ENCODE results near the gene GDPD1. TPM values are rescaled to one million over a fixed set of nuclear protein-coding genes. Genes with fewer than 3 reads are reported as not detected.

The GDPD1 gene
- total and polyA plus RNA-seq, 2 donors (not counting 3 experiments of a cell fraction or from before 2014, with no cell fraction given) = 2.5 to 4.9 TPM

GRCh38 chr17:59277031-59277430 lies 56.7 kb downstream of the GDPD1 start:
- no peak for FAIRE-seq
- CTCF ChIA-PET = no interaction called here
- dilution Hi-C loops (cut with MboI; ENCODE audit: extremely low pct_ligation_motif_present, low sequenced_read_pairs) = no loop called here

DNA sequence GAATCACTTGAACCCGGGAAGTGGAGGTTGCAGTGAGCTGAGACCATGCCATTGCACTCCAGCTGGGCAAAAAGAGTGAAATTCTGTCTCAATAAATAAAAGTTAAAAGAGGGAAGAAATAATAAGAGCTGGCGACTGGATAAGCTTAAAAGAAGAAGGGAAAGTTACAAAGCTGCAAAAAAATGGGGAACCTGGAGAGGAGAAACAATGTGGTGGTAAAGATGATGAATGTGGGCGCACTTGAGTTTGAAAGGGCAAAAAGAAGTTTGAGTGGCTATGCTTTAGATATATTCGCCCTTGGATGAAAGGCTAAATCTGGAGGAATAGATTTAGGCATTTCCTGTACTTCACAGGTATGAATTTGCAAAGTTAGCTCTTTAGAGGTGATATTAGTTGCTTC lies 58.1 kb downstream of the GDPD1 start:
- peaks cover 2% of the 10 kb centered on the region for H3K4me1 ChIP-seq (ENCODE audit: control insufficient read depth, extremely low read depth, insufficient read depth, low read length)
- FAIRE-seq (no peak), DNase-seq (ENCODE audit: low read depth, low spot score) (no peak)
- dilution Hi-C loops (cut with MboI; ENCODE audit: extremely low pct_ligation_motif_present, low sequenced_read_pairs) = no loop called here
- TF ChIP-seq FOS (IDR thresholded peaks at IDR 0.05; ENCODE audit: borderline replicate concordance, insufficient read depth, low read length) (no peak), CTCF (IDR thresholded peaks at IDR 0.05; ENCODE audit: extremely low read depth in 1 of 2, insufficient read depth in 1 of 2, low read depth in 1 of 2, low read length in 2 of 2) (no peak)
- H3K9ac ChIP-seq (replicated peaks; ENCODE audit: extremely low read depth, insufficient read depth, low read length) = no peak overlapping the region
- CTCF ChIA-PET = interaction anchor here (1.3 kb wide), 1 partner anchor 32 kb away, joined by 5 read pairs; no protein-coding TSS in a partner anchor
- no peaks in the 10 kb centered on the region for H3K79me2 ChIP-seq (ENCODE audit: control insufficient read depth, insufficient read depth, low read length)
- no peak overlapping the region for H3K27ac ChIP-seq (ENCODE audit: insufficient read depth, low read depth, low read length)
- no peaks in the 10 kb centered on the region for H3K9me3 ChIP-seq (replicated peaks; ENCODE audit: control insufficient read depth, insufficient read depth, low read length)
- no peaks in the 10 kb centered on the region for H3K27me3 ChIP-seq (ENCODE audit: control insufficient read depth in 2 of 2, insufficient read depth in 2 of 2, low read length in 2 of 2)
- H2AFZ ChIP-seq (ENCODE audit: low read depth, low read length) = no peak overlapping the region
- H3K9me1 ChIP-seq (replicated peaks; ENCODE audit: control insufficient read depth, extremely low read depth, insufficient read depth, low read length) = no peaks in the 10 kb centered on the region
- no peak overlapping the region for H3K4me2 ChIP-seq (ENCODE audit: insufficient read depth, low read length)
- intact Hi-C loops (cut with micrococcal nuclease) = no loop called here
- H4K20me1 ChIP-seq (replicated peaks; ENCODE audit: control insufficient read depth, extremely low read depth, insufficient read depth, low read length) = no peaks in the 10 kb centered on the region
- H3K36me3 ChIP-seq (ENCODE audit: control insufficient read depth in 2 of 2, extremely low read depth in 1 of 2, insufficient read depth in 2 of 2, low read length in 2 of 2) = no peaks in the 10 kb centered on the region
- POLR2A ChIA-PET = no interaction called here
- no peak overlapping the region for H3K4me3 ChIP-seq (replicated peaks in 1 of 3; ENCODE audit: insufficient read depth in 1 of 3, low read depth in 1 of 3, low read length in 3 of 3)
- BruUV-seq (replicated peaks) = no TSS peak

More at GRCh38 chr17:59277031-59277430, 56.7 kb downstream of the GDPD1 start:
- no TSS peak for BruUV-seq (replicated peaks)
- Histone ChIP-seq H3K4me1 (ENCODE audit: control insufficient read depth, extremely low read depth, insufficient read depth, low read length) (no peaks in the 10 kb centered on the region), H3K4me2 (ENCODE audit: insufficient read depth, low read length) (no peak overlapping the region), H3K27ac (ENCODE audit: insufficient read depth, low read depth, low read length) (no peak overlapping the region), H3K79me2 (ENCODE audit: control insufficient read depth, insufficient read depth, low read length) (no peaks in the 10 kb centered on the region), H3K36me3 (ENCODE audit: control insufficient read depth in 2 of 2, extremely low read depth in 1 of 2, insufficient read depth in 2 of 2, low read length in 2 of 2) (no peaks in the 10 kb centered on the region), H3K9me3 (replicated peaks; ENCODE audit: control insufficient read depth, insufficient read depth, low read length) (no peaks in the 10 kb centered on the region), H3K9me1 (replicated peaks; ENCODE audit: control insufficient read depth, extremely low read depth, insufficient read depth, low read length) (no peaks in the 10 kb centered on the region), H3K27me3 (ENCODE audit: control insufficient read depth in 2 of 2, insufficient read depth in 2 of 2, low read length in 2 of 2) (no peaks in the 10 kb centered on the region), H3K9ac (replicated peaks; ENCODE audit: extremely low read depth, insufficient read depth, low read length) (no peak overlapping the region), H2AFZ (ENCODE audit: low read depth, low read length) (no peak overlapping the region), H3K4me3 (replicated peaks in 1 of 3; ENCODE audit: insufficient read depth in 1 of 3, low read depth in 1 of 3, low read length in 3 of 3) (no peak overlapping the region), H4K20me1 (replicated peaks; ENCODE audit: control insufficient read depth, extremely low read depth, insufficient read depth, low read length) (no peaks in the 10 kb centered on the region)
- TF ChIP-seq GATA2 (IDR thresholded peaks at IDR 0.05; ENCODE audit: insufficient read depth, insufficient read length, low read depth, low read length) = no peak
- no peak for TF ChIP-seq FOS (IDR thresholded peaks at IDR 0.05; ENCODE audit: borderline replicate concordance, insufficient read depth, low read length)
- TF ChIP-seq POLR2AphosphoS5 (IDR thresholded peaks at IDR 0.05; ENCODE audit: insufficient read depth, low read depth, low read length) = no peak
- TF ChIP-seq EZH2 (IDR thresholded peaks at IDR 0.05; ENCODE audit: borderline replicate concordance, low read depth, low read length, severe bottlenecking) = no peak
- TF ChIP-seq JUN (IDR thresholded peaks at IDR 0.05; ENCODE audit: borderline replicate concordance, insufficient read depth, insufficient read length, low read depth) = no peak
- no peak for TF ChIP-seq MAX (IDR thresholded peaks at IDR 0.05; ENCODE audit: insufficient read depth, insufficient read length)
- intact Hi-C loops (cut with micrococcal nuclease) = no loop called here
- POLR2A ChIA-PET = no interaction called here
- no peak for DNase-seq (ENCODE audit: low read depth, low spot score)

Measured in endothelial cell of umbilical vein (primary cell).